AG04449 (cell line): ENCODE measurements around the gene CAPN13.

Experiments
- CTCF ChIA-PET: fragments of 350-600 bp; formaldehyde crosslinking; extraction: SDS; loops from one replicate; lab custom pipeline; 2021; ENCODE audit warnings: antibody characterized with exemption; lab: Yijun Ruan, JAX
- POLR2A ChIA-PET: fragments of 400-600, 350-600 bp; formaldehyde crosslinking; extraction: SDS; loops from one replicate; lab custom pipeline; 2020; ENCODE audit warnings: antibody characterized with exemption, inconsistent platforms; lab: Yijun Ruan, JAX
- DNase-seq: peaks from one replicate; pipeline ENCODE4 v3.0.0-alpha.2; 2010; ENCODE audit warnings: low read depth, low spot score
- H3K4me3 ChIP-seq: 2 replicates; pipeline ENCODE4 v1.5.1; 2011; ENCODE audit warnings: low read depth, mild to moderate bottlenecking, control low read depth, low read length
- CTCF ChIP-seq: IDR thresholded peaks from one replicate; pipeline ENCODE4 v1.5.1; 2011; ENCODE audit warnings: mild to moderate bottlenecking, moderate library complexity, low read length, control low read depth, inconsistent platforms; ENCODE audit not compliant: insufficient read depth; ENCODE audit errors: missing control alignments

Gene CAPN13

GRCh38 chr2:30683236-30683956 lies 123.8 kb downstream of the CAPN13 start:
- no peak for DNase-seq
- CTCF ChIA-PET = interaction anchor here (2.3 kb wide), 1 partner anchor 26 kb away, joined by 6 read pairs; no protein-coding TSS in a partner anchor
- TF ChIP-seq CTCF = no peak
- H3K4me3 ChIP-seq = no peak overlapping the region
- POLR2A ChIA-PET = no interaction called here

GRCh38 chr2:30681022-30681421 lies 126.2 kb downstream of the CAPN13 start:
- CTCF ChIA-PET = interaction anchor here (0.9 to 2.3 kb wide), 2 partner anchors 29 to 30 kb away, joined by 4 to 6 read pairs; no protein-coding TSS in a partner anchor
- no peak for TF ChIP-seq CTCF
- no peak overlapping the region for H3K4me3 ChIP-seq
- POLR2A ChIA-PET = no interaction called here
- DNase-seq = no peak

- ChIA-PET CTCF (no interaction called here), POLR2A (no interaction called here)
- no peak for TF ChIP-seq CTCF
- DNase-seq = no peak
- H3K4me3 ChIP-seq = no peak overlapping the region
Measured at GRCh38 chr2:30680121-30680520, 127.1 kb downstream of the CAPN13 start.

GRCh38 chr2:30679426-30680088 lies 127.7 kb downstream of the CAPN13 start:
- ChIA-PET POLR2A (no interaction called here), CTCF (no interaction called here)
- no peak overlapping the region for H3K4me3 ChIP-seq
- no peak for DNase-seq
- TF ChIP-seq CTCF = no peak

- no peak overlapping the region for H3K4me3 ChIP-seq
- DNase-seq = no peak
- ChIA-PET POLR2A (no interaction called here), CTCF (interaction anchor here (1.6 kb wide), 1 partner anchor 28 kb away, joined by 7 read pairs; no protein-coding TSS in a partner anchor)
- TF ChIP-seq CTCF = no peak
Measured at GRCh38 chr2:30678410-30679137, 128.7 kb downstream of the CAPN13 start.
